HG02759 (cell line): ENCODE measurements around the gene NCDN.

ENCODE experiments used
- ATAC-seq: cut with Tn5 transposase; IDR thresholded peaks from one replicate; pipeline ENCODE4 v1.9.1; 2021; ENCODE audit warnings: mild to moderate bottlenecking, moderate library complexity; ENCODE audit not compliant: unreplicated experiment

The NCDN gene

GRCh38 chr1:35589516-35590427, 32.2 kb downstream of the NCDN start:
- no peak for ATAC-seq

GRCh38 chr1:35590476-35591040, 33.0 kb downstream of the NCDN start:
- no peak for ATAC-seq

- no peak for ATAC-seq
Measured at GRCh38 chr1:35591211-35591610, 33.6 kb downstream of the NCDN start.

GRCh38 chr1:35592991-35593769, 35.6 kb downstream of the NCDN start:
- no peak for ATAC-seq

- ATAC-seq, result no peak
Measured at GRCh38 chr1:35594005-35594760, 36.6 kb downstream of the NCDN start.

- no peak for ATAC-seq
Measured at GRCh38 chr1:35595684-35596083, 38.1 kb downstream of the NCDN start.

GRCh38 chr1:35597870-35598269, 40.3 kb downstream of the NCDN start:
- no peak for ATAC-seq

GRCh38 chr1:35598895-35599294, 41.3 kb downstream of the NCDN start:
- no peak for ATAC-seq

- ATAC-seq, result no peak
Measured at GRCh38 chr1:35599411-35599810, 41.8 kb downstream of the NCDN start.

- ATAC-seq, result no peak
Measured at GRCh38 chr1:35600593-35600992, 43.0 kb downstream of the NCDN start.

GRCh38 chr1:35603468-35603867, 45.9 kb downstream of the NCDN start:
- ATAC-seq, result no peak

GRCh38 chr1:35603941-35604340, 46.3 kb downstream of the NCDN start:
- no peak for ATAC-seq

GRCh38 chr1:35605071-35605866, 47.7 kb downstream of the NCDN start:
- no peak for ATAC-seq

- no peak for ATAC-seq
Measured at GRCh38 chr1:35605867-35606182, 48.2 kb downstream of the NCDN start.

- ATAC-seq, result no peak
Measured at GRCh38 chr1:35611655-35612054, 54.1 kb downstream of the NCDN start.

GRCh38 chr1:35615440-35615839, 57.8 kb downstream of the NCDN start:
- ATAC-seq, result no peak
